BE2C (cell line): ENCODE data around the gene CHI3L2.

ENCODE experiments used
- DNase-seq: peaks from one replicate; pipeline ENCODE4 v3.0.0-alpha.2; 2020
- H3K27me3 ChIP-seq: fragments of 250-450 bp; sonication (Bioruptor Pico); 2 replicates; pipeline ENCODE4 v1.5.1; 2020; ENCODE audit warnings: mild to moderate bottlenecking
- H3K36me3 ChIP-seq: fragments of 250-450 bp; sonication (Bioruptor Pico); 2 replicates; pipeline ENCODE4 v1.5.1; 2020; ENCODE audit warnings: mild to moderate bottlenecking
- H3K4me1 ChIP-seq: fragments of 250-450 bp; sonication (Bioruptor Pico); 2 replicates; pipeline ENCODE4 v1.5.1; 2020
- H3K4me3 ChIP-seq: 2 replicates; pipeline ENCODE4 v1.5.1; 2011; ENCODE audit warnings: low read depth, low read length
- H3K9me3 ChIP-seq: fragments of 250-450 bp; sonication (Bioruptor Pico); 2 replicates; pipeline ENCODE4 v1.5.1; 2020
- TF ChIP-seq, protein P1 (sequence below): IDR thresholded peaks from 2 replicates; pipeline ENCODE4 v1.5.1; 2012; ENCODE audit warnings: mild to moderate bottlenecking, low read depth, low read length

CHI3L2 gene

DNA sequence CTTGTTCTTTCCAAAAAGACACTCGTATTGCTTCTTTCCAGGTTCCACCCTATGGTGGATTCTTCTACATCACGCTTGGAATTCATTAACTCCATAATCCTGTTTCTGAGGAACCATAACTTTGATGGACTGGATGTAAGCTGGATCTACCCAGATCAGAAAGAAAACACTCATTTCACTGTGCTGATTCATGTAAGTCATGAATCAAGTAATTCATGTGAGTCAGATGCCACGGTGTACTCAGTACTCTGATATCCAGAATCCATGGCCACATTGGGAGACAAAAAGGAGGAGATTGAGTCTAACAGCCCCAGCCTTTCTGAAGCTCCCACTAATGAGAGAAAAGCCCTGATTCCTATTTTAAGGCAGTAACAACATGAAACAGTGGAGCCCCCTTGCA, 7.4 kb downstream of the CHI3L2 start:
- Histone ChIP-seq H3K4me3 (no peak overlapping the region), H3K9me3 (no peaks in the 10 kb centered on the region), H3K36me3 (no peaks in the 10 kb centered on the region), H3K27me3 (peaks cover 29% of the 10 kb centered on the region), H3K4me1 (no peaks in the 10 kb centered on the region)
- no peak for DNase-seq
- TF ChIP-seq, protein P1, sequence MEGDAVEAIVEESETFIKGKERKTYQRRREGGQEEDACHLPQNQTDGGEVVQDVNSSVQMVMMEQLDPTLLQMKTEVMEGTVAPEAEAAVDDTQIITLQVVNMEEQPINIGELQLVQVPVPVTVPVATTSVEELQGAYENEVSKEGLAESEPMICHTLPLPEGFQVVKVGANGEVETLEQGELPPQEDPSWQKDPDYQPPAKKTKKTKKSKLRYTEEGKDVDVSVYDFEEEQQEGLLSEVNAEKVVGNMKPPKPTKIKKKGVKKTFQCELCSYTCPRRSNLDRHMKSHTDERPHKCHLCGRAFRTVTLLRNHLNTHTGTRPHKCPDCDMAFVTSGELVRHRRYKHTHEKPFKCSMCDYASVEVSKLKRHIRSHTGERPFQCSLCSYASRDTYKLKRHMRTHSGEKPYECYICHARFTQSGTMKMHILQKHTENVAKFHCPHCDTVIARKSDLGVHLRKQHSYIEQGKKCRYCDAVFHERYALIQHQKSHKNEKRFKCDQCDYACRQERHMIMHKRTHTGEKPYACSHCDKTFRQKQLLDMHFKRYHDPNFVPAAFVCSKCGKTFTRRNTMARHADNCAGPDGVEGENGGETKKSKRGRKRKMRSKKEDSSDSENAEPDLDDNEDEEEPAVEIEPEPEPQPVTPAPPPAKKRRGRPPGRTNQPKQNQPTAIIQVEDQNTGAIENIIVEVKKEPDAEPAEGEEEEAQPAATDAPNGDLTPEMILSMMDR, result no peak

DNA sequence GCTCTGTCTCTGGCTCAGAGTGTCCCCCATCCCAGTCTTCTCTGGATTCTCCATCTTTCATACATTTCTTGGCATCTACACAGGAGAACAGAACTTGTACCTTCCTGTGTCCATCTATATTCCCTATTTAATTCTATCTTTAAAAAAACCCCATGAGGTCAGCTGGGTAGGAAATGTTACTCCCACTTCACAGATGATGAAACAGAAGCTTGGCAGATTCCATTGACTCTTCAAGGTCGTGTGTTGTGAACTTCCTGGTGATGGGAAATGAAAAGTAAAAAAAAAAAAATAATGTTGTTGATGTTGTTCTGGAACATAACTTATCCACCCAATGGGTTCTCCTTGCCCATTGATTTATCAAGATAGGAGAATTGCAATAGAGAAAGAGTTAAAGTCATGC, 8.9 kb downstream of the CHI3L2 start:
- Histone ChIP-seq H3K4me3 (no peak overlapping the region), H3K4me1 (no peaks in the 10 kb centered on the region), H3K27me3 (peaks cover 23% of the 10 kb centered on the region), H3K36me3 (no peaks in the 10 kb centered on the region), H3K9me3 (no peaks in the 10 kb centered on the region)
- TF ChIP-seq, protein P1, result no peak
- DNase-seq, result no peak

DNA sequence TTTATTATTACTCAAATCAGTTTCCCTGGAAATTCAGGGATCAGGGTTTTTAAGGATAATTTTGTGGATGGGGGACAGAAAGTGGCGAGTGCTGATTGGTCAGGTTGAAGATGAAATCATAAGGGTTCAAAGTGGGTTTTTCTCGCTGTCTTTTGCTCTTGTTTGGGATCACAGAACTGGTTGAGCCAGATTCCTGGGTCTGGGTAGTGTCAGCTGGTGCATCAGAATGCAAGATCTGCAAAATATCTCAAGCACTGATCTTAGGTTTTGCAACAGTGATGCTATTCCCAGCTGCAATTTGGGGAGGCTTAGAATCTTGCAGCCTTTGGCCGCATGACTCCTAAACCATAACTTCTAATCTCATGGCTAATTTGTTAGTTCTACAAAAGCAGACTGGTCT, 9.3 kb downstream of the CHI3L2 start:
- H3K36me3 ChIP-seq, result no peaks in the 10 kb centered on the region
- TF ChIP-seq, protein P1, result no peak

DNA sequence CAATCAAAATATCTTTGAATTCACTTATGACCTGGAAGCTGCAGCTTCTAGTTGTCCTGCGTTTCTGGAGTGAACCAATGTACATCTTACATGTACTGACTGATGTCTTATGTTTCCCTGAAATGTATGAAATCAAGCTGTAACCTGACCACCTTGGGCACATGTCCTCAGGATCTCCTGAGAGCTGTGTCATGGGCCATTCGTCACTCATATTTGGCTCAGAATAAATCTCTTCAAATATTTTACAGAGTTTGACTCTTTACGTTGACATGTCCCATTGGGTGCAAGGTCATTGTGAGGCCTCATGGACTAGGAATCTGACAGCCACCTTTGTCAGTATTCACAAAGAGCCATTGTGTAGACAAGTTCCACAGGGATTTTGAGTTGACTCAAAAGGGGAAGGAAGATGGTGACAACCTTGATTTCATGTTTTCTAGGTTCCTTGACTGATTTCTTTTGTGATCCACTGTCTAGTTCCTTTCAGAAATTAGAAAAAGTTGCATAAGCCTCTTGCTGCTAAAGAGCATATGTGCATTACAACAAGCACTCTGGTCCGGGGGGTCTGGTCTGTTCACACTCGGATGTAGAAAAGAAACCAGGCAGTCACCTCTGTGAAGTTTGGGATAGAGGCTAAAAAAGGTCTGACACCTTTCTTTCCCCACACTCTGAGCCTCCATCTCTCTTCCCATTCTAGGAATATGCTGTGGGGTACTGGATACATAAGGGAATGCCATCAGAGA, 10.7 kb downstream of the CHI3L2 start:
- Histone ChIP-seq H3K27me3 (peaks cover 11% of the 10 kb centered on the region), H3K9me3 (no peaks in the 10 kb centered on the region), H3K36me3 (no peaks in the 10 kb centered on the region), H3K4me1 (no peaks in the 10 kb centered on the region), H3K4me3 (no peak overlapping the region)
- no peak for DNase-seq
- TF ChIP-seq, protein P1, result no peak

More for the DNA sequence above, 9.3 kb downstream of the CHI3L2 start:
- Histone ChIP-seq H3K4me3 (no peak overlapping the region), H3K4me1 (no peaks in the 10 kb centered on the region), H3K27me3 (peaks cover 21% of the 10 kb centered on the region), H3K9me3 (no peaks in the 10 kb centered on the region)
- no peak for DNase-seq

DNA sequence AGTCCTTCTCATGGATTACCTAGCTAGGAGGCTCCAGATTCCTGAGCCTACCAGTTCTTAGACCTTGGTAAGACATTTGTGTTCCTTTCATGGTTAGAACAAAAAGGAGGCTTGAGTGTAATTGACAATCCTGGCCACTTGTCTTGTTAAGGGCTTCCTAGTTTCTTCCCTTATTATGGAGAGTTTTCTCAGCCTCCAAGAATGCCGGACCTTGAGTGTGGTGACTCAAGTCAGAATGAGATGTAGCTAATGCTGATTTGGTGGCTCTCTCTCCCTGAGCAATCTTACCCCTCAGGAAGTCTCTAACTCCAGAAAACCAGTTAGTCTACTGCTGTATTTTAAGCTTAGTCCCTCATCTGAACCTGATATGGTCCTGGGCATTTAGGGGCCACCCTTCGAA, 14.3 kb downstream of the CHI3L2 start:
- H3K36me3 ChIP-seq, result no peaks in the 10 kb centered on the region
- no peak overlapping the region for H3K4me3 ChIP-seq
- TF ChIP-seq, protein P1, result no peak
- H3K4me1 ChIP-seq, result no peaks in the 10 kb centered on the region
- H3K27me3 ChIP-seq, result no peaks in the 10 kb centered on the region
- H3K9me3 ChIP-seq, result no peaks in the 10 kb centered on the region
- DNase-seq, result no peak

DNA sequence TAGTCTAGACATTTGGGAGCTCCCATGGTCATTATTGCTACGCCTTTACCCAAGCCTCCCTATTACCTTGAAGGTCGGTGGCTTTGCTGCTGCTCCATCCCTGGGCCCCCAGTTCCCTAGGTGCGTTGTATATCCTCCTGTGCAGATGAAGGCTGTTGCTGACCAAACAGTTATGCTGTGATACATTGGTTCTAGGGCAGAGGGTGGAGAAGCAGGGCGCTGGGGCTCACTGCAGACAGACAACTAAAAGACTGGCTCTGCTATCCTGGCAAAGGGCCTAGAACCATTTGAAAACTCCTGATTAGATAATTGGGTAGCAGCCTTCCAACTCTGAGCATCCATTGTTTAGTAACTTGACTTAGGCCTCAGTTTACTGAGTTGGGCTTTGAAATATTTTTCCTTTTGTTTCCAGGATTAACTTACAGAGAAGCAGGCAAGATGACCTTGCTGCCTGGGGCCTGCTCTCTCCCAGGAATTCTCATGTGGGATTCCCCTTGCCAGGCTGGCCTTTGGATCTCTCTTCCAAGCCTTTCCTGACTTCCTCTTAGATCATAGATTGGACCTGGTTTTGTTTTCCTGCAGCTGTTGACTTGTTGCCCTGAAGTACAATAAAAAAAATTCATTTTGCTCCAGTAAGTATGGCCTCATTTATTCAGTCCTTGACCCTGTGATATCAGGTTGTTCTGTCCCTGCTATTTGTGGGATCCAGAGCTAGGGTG, 15.5 kb downstream of the CHI3L2 start:
- Histone ChIP-seq H3K4me1 (no peaks in the 10 kb centered on the region), H3K4me3 (no peak overlapping the region), H3K36me3 (no peaks in the 10 kb centered on the region), H3K9me3 (no peaks in the 10 kb centered on the region), H3K27me3 (no peaks in the 10 kb centered on the region)
- DNase-seq, result no peak
- TF ChIP-seq, protein P1, result no peak
